ENCODE data around the gene POU3F1. TPM values are rescaled to one million over a fixed set of nuclear protein-coding genes. Genes with fewer than 3 reads are reported as not detected.

The POU3F1 gene
- total RNA-seq, 1 donor from 2014 or later, result 10.7 TPM

DNA sequence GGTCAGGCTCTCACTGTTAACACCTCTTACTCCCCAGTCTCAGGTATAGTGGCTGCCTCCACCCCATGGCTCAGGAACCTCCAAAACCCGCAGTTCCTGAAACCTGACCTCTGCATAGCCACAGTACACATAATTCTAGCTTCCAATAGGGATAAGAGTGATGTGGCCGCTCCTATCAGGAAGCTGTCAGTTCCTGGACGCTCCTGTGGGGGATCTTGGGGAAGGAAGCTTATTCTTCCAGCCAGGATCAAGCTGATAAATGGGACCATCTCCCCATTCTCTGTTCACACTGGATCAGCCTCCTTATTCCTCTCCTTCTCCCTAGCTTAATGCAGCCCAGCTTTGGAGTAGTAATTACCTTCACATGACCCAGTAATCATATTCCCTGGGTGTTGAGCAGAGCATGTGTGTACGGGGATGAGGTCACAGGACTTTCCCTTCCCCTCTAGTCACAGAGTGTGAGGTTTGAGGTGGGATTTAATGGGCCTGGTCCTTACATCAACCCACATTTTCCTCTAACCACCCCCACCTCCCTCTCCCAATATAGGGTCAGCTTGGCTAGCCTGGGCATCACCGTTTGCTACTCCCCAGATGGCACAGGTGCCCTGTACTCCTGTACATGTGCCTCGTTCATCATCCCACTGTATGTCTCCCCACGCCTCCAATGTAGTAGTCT, 7.0 kb upstream of the POU3F1 start:
- Mint-ChIP-seq H3K27me3 (ENCODE audit: low read depth) (peaks cover 41% of the 10 kb centered on the region), H3K36me3 (ENCODE audit: low read depth) (no peaks in the 10 kb centered on the region), H3K27ac (ENCODE audit: unreplicated experiment) (no peak overlapping the region), H3K4me1 (peaks cover 53% of the 10 kb centered on the region), H3K9me3 (no peaks in the 10 kb centered on the region), H3K4me3 (no peak overlapping the region)
- DNase-seq (ENCODE audit: low read depth, low spot score), result no peak
- TF ChIP-seq, protein P1, sequence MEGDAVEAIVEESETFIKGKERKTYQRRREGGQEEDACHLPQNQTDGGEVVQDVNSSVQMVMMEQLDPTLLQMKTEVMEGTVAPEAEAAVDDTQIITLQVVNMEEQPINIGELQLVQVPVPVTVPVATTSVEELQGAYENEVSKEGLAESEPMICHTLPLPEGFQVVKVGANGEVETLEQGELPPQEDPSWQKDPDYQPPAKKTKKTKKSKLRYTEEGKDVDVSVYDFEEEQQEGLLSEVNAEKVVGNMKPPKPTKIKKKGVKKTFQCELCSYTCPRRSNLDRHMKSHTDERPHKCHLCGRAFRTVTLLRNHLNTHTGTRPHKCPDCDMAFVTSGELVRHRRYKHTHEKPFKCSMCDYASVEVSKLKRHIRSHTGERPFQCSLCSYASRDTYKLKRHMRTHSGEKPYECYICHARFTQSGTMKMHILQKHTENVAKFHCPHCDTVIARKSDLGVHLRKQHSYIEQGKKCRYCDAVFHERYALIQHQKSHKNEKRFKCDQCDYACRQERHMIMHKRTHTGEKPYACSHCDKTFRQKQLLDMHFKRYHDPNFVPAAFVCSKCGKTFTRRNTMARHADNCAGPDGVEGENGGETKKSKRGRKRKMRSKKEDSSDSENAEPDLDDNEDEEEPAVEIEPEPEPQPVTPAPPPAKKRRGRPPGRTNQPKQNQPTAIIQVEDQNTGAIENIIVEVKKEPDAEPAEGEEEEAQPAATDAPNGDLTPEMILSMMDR (conservative IDR thresholded peaks at IDR 0.05), result no peak

DNA sequence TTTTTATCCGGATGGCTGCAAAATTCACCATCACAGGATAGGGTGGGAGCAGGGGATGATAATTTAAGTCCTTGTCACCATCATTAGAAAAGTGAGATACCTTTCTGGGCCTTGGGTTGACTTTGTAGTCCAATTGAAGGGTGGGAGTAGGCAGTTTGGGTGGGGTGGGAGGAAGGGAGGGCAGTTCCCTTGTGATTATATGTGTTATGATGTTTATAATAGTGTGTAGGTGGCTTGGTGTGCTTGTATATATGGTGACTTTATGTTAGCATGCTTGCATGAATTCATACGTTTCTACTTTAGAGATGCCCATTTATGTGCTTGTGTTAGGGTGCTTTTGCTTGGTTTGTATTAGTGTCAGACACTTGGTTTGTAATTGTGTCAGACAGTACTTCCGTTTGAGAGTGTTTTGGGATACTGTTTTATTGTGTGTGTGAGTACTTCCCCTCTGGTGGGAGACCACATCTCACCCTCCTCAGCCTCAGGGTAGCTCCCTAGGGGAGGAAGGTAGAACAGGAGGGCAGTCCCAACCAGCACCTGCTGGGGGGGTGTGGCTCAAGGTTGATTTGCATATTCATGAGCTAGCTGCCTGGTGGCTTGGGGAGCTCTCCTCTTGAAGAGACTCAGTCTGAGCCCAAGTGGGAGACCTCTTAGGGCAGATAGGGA, 6.3 kb upstream of the POU3F1 start:
- DNase-seq (ENCODE audit: low read depth, low spot score), result no peak
- Mint-ChIP-seq H3K27ac (ENCODE audit: unreplicated experiment) (no peak overlapping the region), H3K27me3 (ENCODE audit: low read depth) (peaks cover 46% of the 10 kb centered on the region), H3K4me1 (peaks cover 52% of the 10 kb centered on the region), H3K36me3 (ENCODE audit: low read depth) (no peaks in the 10 kb centered on the region), H3K9me3 (no peaks in the 10 kb centered on the region), H3K4me3 (no peak overlapping the region)
- TF ChIP-seq, protein P1 (conservative IDR thresholded peaks at IDR 0.05), result no peak

DNA sequence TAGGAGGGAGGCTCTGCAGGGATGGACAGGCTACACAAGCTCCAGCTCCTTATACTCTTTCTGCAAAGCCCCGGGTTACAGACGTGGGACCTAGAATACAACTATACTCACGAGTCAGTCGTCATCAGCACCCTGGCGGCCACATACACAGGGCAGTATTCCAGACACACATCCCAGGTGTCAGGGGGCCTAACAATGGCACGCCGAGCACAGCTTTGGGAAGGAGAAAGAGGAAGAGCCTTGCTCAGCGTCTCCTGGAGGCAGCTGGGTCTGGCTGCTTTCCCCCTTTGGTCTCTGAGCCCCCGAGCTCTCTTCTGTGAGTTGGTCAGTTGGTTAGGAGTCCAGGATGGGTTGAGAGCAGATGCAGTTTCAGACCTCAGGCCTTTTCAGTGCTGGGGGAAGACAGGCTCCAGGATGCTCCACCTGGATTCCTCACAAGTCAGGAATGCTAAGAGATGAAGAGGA, 4.5 kb upstream of the POU3F1 start:
- Mint-ChIP-seq H3K4me1 (peaks cover 56% of the 10 kb centered on the region), H3K27me3 (ENCODE audit: low read depth) (peaks cover 53% of the 10 kb centered on the region), H3K4me3 (peak overlapping the region; percentile 20), H3K9me3 (no peaks in the 10 kb centered on the region), H3K36me3 (ENCODE audit: low read depth) (no peaks in the 10 kb centered on the region), H3K27ac (ENCODE audit: unreplicated experiment) (no peak overlapping the region)
- TF ChIP-seq, protein P1 (conservative IDR thresholded peaks at IDR 0.05), result no peak
- no peak for DNase-seq (ENCODE audit: low read depth, low spot score)

DNA sequence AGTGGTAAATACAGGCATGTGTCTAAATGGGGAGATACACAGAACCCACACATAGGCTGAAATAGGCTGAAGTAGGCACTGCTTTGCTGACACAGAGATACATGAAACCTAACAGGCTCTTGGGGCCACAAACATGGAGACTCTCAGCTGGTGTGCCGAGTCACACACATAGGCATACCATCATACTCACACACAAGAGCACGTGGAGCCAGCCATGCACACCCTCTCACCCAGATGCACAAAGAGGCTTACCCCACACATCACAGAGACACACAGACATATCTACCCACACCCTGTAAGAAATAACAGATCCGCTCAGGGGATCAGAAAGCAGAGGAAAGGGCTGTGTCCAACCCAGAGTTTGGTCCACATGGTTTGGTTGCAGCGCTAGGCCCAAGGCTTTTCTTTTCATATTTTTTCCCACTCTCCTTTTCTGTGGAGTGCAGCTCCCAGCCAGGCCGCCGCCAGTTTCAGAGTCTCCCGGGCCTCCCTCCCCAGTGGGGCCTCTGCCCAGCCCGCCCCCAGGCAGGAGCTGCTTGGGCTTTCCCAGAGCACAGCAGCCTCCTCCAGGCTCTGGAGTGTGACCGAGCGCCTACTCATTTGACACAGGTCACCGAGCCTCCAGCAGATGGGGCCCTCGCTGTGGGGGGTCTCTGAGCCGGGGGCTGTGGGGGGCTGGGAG, 3.9 kb upstream of the POU3F1 start:
- peak overlapping the region; percentile 56 for H3K4me3 Mint-ChIP-seq
- TF ChIP-seq, protein P1 (conservative IDR thresholded peaks at IDR 0.05), result no peak
- peaks cover 56% of the 10 kb centered on the region for H3K27me3 Mint-ChIP-seq (ENCODE audit: low read depth)
- H3K36me3 Mint-ChIP-seq (ENCODE audit: low read depth), result no peaks in the 10 kb centered on the region
- peak; percentile 46 for DNase-seq (ENCODE audit: low read depth, low spot score)
- no peaks in the 10 kb centered on the region for H3K9me3 Mint-ChIP-seq
- H3K27ac Mint-ChIP-seq (ENCODE audit: unreplicated experiment), result no peak overlapping the region
- H3K4me1 Mint-ChIP-seq, result peaks cover 50% of the 10 kb centered on the region

DNA sequence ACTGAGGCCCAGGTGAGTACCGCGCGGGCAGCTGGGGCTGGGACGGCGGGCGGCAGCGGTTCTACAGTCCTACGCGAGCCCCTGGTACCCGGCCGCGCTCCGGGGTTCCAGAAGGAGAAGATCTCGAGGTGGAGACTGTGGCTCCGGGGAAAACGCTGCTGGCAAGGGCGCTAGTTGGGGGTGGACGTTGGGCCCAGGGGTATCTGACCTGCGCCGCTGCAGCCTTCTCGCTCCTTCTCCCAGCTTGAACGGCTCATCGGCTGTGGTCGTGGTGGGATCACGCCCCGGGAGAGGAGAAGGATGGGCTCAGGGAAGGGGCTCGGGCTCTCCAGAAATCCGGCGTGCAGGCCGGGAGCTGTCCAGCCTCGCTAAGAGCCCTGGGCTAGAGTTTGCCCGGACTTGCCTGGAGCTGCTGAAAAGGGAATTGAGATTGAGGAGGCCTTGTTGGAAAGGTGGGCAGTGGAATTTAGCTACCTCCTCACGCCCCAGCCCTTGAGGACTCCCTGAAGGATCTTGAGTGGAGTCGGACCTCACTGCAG, 1.1 kb upstream of the POU3F1 start:
- H3K27me3 Mint-ChIP-seq (ENCODE audit: low read depth), result peaks cover 75% of the 10 kb centered on the region
- no peaks in the 10 kb centered on the region for H3K9me3 Mint-ChIP-seq
- H3K4me1 Mint-ChIP-seq, result peaks cover 52% of the 10 kb centered on the region
- H3K36me3 Mint-ChIP-seq (ENCODE audit: low read depth), result peaks cover 4% of the 10 kb centered on the region
- DNase-seq (ENCODE audit: low read depth, low spot score), result no peak
- H3K27ac Mint-ChIP-seq (ENCODE audit: unreplicated experiment), result no peak overlapping the region
- TF ChIP-seq, protein P1 (conservative IDR thresholded peaks at IDR 0.05), result no peak
- H3K4me3 Mint-ChIP-seq, result peak overlapping the region; percentile 92

All from neural crest cell (in vitro differentiated cells).